ENCODE results near the gene ROPN1L. TPM values are rescaled to one million over a fixed set of nuclear protein-coding genes. Genes with fewer than 3 reads are reported as not detected.

The ROPN1L gene
- total RNA-seq, 1 experiment from 2014 or later, result 0.24 TPM

- BruUV-seq (replicated peaks), result no TSS peak
- H3K9me3 ChIP-seq (ENCODE audit: low read depth, low read length, poor library complexity, severe bottlenecking), result no peaks in the 10 kb centered on the region
- CTCF ChIA-PET, result no interaction called here
- H3K27me3 ChIP-seq (replicated peaks; ENCODE audit: insufficient read depth, low read depth, low read length, poor library complexity), result no peaks in the 10 kb centered on the region
- no peaks in the 10 kb centered on the region for H3K4me1 ChIP-seq (ENCODE audit: insufficient read depth, low read length, poor library complexity, severe bottlenecking)
- H3K36me3 ChIP-seq (ENCODE audit: insufficient read depth, low read length, poor library complexity, severe bottlenecking), result peaks cover 60% of the 10 kb centered on the region
- H3K27ac ChIP-seq (ENCODE audit: low read depth, low read length, poor library complexity, severe bottlenecking), result no peak overlapping the region
- no peak for DNase-seq (ENCODE audit: low spot score)
- POLR2A ChIA-PET (ENCODE audit: low non-redundant PET), result no interaction called here
- intact Hi-C loops (cut with micrococcal nuclease; ENCODE audit: unreplicated experiment), result no loop called here
- H3K4me3 ChIP-seq (ENCODE audit: low read depth, low read length, poor library complexity, severe bottlenecking), result no peak overlapping the region
- TF ChIP-seq EZH2 (IDR thresholded peaks at IDR 0.05; ENCODE audit: borderline replicate concordance, low read depth, low read length, poor library complexity, severe bottlenecking), result no peak
- no peak for TF ChIP-seq CTCF (conservative IDR thresholded peaks at IDR 0.05; ENCODE audit: low read depth, low read length)
Measured at GRCh38 chr5:10400831-10401230, 40.8 kb upstream of the ROPN1L start.

- no peak for DNase-seq (ENCODE audit: low spot score)
- no peaks in the 10 kb centered on the region for H3K9me3 ChIP-seq (ENCODE audit: low read depth, low read length, poor library complexity, severe bottlenecking)
- no peaks in the 10 kb centered on the region for H3K27me3 ChIP-seq (replicated peaks; ENCODE audit: insufficient read depth, low read depth, low read length, poor library complexity)
- no peak overlapping the region for H3K4me3 ChIP-seq (ENCODE audit: low read depth, low read length, poor library complexity, severe bottlenecking)
- no peak for TF ChIP-seq CTCF (conservative IDR thresholded peaks at IDR 0.05; ENCODE audit: low read depth, low read length)
- no peak for TF ChIP-seq EZH2 (IDR thresholded peaks at IDR 0.05; ENCODE audit: borderline replicate concordance, low read depth, low read length, poor library complexity, severe bottlenecking)
- H3K4me1 ChIP-seq (ENCODE audit: insufficient read depth, low read length, poor library complexity, severe bottlenecking), result no peaks in the 10 kb centered on the region
- BruUV-seq (replicated peaks), result TSS peak; percentile 12
- peaks cover 65% of the 10 kb centered on the region for H3K36me3 ChIP-seq (ENCODE audit: insufficient read depth, low read length, poor library complexity, severe bottlenecking)
- H3K27ac ChIP-seq (ENCODE audit: low read depth, low read length, poor library complexity, severe bottlenecking), result no peak overlapping the region
- intact Hi-C loops (cut with micrococcal nuclease; ENCODE audit: unreplicated experiment), result no loop called here
- POLR2A ChIA-PET (ENCODE audit: low non-redundant PET), result no interaction called here
- CTCF ChIA-PET, result no interaction called here
Measured at GRCh38 chr5:10401498-10401897, 40.2 kb upstream of the ROPN1L start.

GRCh38 chr5:10403829-10404228 lies 37.9 kb upstream of the ROPN1L start:
- no peaks in the 10 kb centered on the region for H3K27me3 ChIP-seq (replicated peaks; ENCODE audit: insufficient read depth, low read depth, low read length, poor library complexity)
- no peak overlapping the region for H3K4me3 ChIP-seq (ENCODE audit: low read depth, low read length, poor library complexity, severe bottlenecking)
- CTCF ChIA-PET, result no interaction called here
- no TSS peak for BruUV-seq (replicated peaks)
- POLR2A ChIA-PET (ENCODE audit: low non-redundant PET), result no interaction called here
- TF ChIP-seq CTCF (conservative IDR thresholded peaks at IDR 0.05; ENCODE audit: low read depth, low read length), result no peak
- no peak for TF ChIP-seq EZH2 (IDR thresholded peaks at IDR 0.05; ENCODE audit: borderline replicate concordance, low read depth, low read length, poor library complexity, severe bottlenecking)
- peaks cover 58% of the 10 kb centered on the region for H3K36me3 ChIP-seq (ENCODE audit: insufficient read depth, low read length, poor library complexity, severe bottlenecking)
- intact Hi-C loops (cut with micrococcal nuclease; ENCODE audit: unreplicated experiment), result no loop called here
- H3K4me1 ChIP-seq (ENCODE audit: insufficient read depth, low read length, poor library complexity, severe bottlenecking), result peaks cover 6% of the 10 kb centered on the region
- DNase-seq (ENCODE audit: low spot score), result no peak
- no peaks in the 10 kb centered on the region for H3K9me3 ChIP-seq (ENCODE audit: low read depth, low read length, poor library complexity, severe bottlenecking)
- H3K27ac ChIP-seq (ENCODE audit: low read depth, low read length, poor library complexity, severe bottlenecking), result no peak overlapping the region

Measured in A673 (cell line).